ENCODE measurements around the gene SORCS2.

SORCS2 gene

DNA sequence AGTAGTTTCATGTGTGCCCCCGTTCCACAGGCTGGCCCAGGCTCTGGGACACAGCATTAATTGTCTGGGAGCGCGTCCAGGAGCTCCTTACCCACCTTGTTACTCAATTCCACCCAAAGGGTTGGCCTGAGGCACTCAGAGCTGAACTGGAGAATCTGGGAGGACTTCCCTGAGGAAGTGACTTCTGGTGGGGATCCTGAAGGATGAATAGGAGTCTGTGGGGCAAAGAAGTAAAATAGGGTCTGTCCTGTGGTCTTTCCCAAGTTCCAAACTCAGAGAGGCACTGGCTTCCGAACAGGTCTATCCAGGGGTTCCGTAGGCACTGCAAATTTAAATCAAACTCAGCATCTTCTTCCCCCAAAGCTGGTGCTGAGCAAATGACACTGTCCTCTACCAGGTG, 543.1 kb downstream of the SORCS2 start:
- no peak for TF ChIP-seq EZH2phosphoT487 (IDR thresholded peaks at IDR 0.05; ENCODE audit: borderline replicate concordance, low read length)
- TF ChIP-seq, protein P1, sequence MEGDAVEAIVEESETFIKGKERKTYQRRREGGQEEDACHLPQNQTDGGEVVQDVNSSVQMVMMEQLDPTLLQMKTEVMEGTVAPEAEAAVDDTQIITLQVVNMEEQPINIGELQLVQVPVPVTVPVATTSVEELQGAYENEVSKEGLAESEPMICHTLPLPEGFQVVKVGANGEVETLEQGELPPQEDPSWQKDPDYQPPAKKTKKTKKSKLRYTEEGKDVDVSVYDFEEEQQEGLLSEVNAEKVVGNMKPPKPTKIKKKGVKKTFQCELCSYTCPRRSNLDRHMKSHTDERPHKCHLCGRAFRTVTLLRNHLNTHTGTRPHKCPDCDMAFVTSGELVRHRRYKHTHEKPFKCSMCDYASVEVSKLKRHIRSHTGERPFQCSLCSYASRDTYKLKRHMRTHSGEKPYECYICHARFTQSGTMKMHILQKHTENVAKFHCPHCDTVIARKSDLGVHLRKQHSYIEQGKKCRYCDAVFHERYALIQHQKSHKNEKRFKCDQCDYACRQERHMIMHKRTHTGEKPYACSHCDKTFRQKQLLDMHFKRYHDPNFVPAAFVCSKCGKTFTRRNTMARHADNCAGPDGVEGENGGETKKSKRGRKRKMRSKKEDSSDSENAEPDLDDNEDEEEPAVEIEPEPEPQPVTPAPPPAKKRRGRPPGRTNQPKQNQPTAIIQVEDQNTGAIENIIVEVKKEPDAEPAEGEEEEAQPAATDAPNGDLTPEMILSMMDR (IDR thresholded peaks at IDR 0.05; ENCODE audit: low read depth, low read length, poor library complexity, severe bottlenecking): no peak
- no peaks in the 10 kb centered on the region for H3K79me2 ChIP-seq (ENCODE audit: control insufficient read depth, low read length)

GRCh38 chr4:7735961-7736360, 543.6 kb downstream of the SORCS2 start:
- Histone ChIP-seq H4K20me1 (ENCODE audit: control insufficient read depth, insufficient read depth, low read depth, low read length) (no peaks in the 10 kb centered on the region), H3K27ac (ENCODE audit: low read depth, low read length) (no peak overlapping the region), H3K4me1 (ENCODE audit: control insufficient read depth, low read length) (no peaks in the 10 kb centered on the region), H3K4me3 (ENCODE audit: low read length) (no peak overlapping the region), H3K9me3 (ENCODE audit: control insufficient read depth, insufficient read depth, low read length) (no peaks in the 10 kb centered on the region), H3K79me2 (ENCODE audit: control insufficient read depth, low read length) (no peaks in the 10 kb centered on the region), H3K36me3 (ENCODE audit: control insufficient read depth, low read length) (no peaks in the 10 kb centered on the region), H3F3A (ENCODE audit: control insufficient read depth, insufficient read depth) (no peaks in the 10 kb centered on the region), H3K4me2 (ENCODE audit: low read length) (no peak overlapping the region), H3K27me3 (ENCODE audit: control insufficient read depth, low read length) (no peaks in the 10 kb centered on the region), H3K9me2 (replicated peaks; ENCODE audit: control insufficient read depth, low read length) (no peaks in the 10 kb centered on the region)
- no peak for TF ChIP-seq EZH2phosphoT487 (IDR thresholded peaks at IDR 0.05; ENCODE audit: borderline replicate concordance, low read length)

More for the DNA sequence above, 543.1 kb downstream of the SORCS2 start:
- no peaks in the 10 kb centered on the region for H3K27me3 ChIP-seq (ENCODE audit: control insufficient read depth, low read length)
- H3F3A ChIP-seq (ENCODE audit: control insufficient read depth, insufficient read depth): no peaks in the 10 kb centered on the region
- H3K9me3 ChIP-seq (ENCODE audit: control insufficient read depth, insufficient read depth, low read length): no peaks in the 10 kb centered on the region
- H3K4me3 ChIP-seq (ENCODE audit: low read length): no peak overlapping the region
- H3K36me3 ChIP-seq (ENCODE audit: control insufficient read depth, low read length): no peaks in the 10 kb centered on the region
- H3K9me2 ChIP-seq (replicated peaks; ENCODE audit: control insufficient read depth, low read length): no peaks in the 10 kb centered on the region
- H3K27ac ChIP-seq (ENCODE audit: low read depth, low read length): no peak overlapping the region
- no peaks in the 10 kb centered on the region for H4K20me1 ChIP-seq (ENCODE audit: control insufficient read depth, insufficient read depth, low read depth, low read length)
- no peaks in the 10 kb centered on the region for H3K4me1 ChIP-seq (ENCODE audit: control insufficient read depth, low read length)
- H3K4me2 ChIP-seq (ENCODE audit: low read length): no peak overlapping the region

- Histone ChIP-seq H3F3A (ENCODE audit: control insufficient read depth, insufficient read depth) (no peaks in the 10 kb centered on the region), H3K9me3 (ENCODE audit: control insufficient read depth, insufficient read depth, low read length) (no peaks in the 10 kb centered on the region), H3K79me2 (ENCODE audit: control insufficient read depth, low read length) (no peaks in the 10 kb centered on the region), H4K20me1 (ENCODE audit: control insufficient read depth, insufficient read depth, low read depth, low read length) (no peaks in the 10 kb centered on the region), H3K36me3 (ENCODE audit: control insufficient read depth, low read length) (no peaks in the 10 kb centered on the region), H3K27ac (ENCODE audit: low read depth, low read length) (no peak overlapping the region), H3K4me3 (ENCODE audit: low read length) (no peak overlapping the region), H3K27me3 (ENCODE audit: control insufficient read depth, low read length) (no peaks in the 10 kb centered on the region), H3K9me2 (replicated peaks; ENCODE audit: control insufficient read depth, low read length) (no peaks in the 10 kb centered on the region), H3K4me1 (ENCODE audit: control insufficient read depth, low read length) (no peaks in the 10 kb centered on the region), H3K4me2 (ENCODE audit: low read length) (no peak overlapping the region)
- TF ChIP-seq, protein P1 (IDR thresholded peaks at IDR 0.05; ENCODE audit: low read depth, low read length, poor library complexity, severe bottlenecking): no peak
- no peak for TF ChIP-seq EZH2phosphoT487 (IDR thresholded peaks at IDR 0.05; ENCODE audit: borderline replicate concordance, low read length)
Measured at GRCh38 chr4:7736436-7737267, 544.3 kb downstream of the SORCS2 start.

DNA sequence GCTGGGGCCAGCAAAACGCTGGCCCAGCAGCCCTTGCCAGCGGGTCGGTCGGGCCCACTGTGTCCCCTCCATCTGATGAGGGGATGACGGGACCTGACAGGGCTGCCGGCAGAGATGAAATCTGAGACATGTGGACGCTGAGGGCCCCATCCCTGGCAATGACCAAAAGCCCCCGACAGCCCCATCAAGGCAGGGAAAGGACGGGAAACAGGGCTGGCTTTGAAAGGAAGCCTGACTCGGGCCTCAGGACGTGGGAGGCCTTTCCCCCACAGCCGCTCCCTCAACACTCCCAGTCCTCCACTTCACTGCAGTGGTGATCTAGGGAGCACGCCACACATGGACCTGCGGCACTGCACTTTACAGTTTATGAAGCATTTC, 544.9 kb downstream of the SORCS2 start:
- H3K4me2 ChIP-seq (ENCODE audit: low read length): no peak overlapping the region
- no peak overlapping the region for H3K27ac ChIP-seq (ENCODE audit: low read depth, low read length)
- H3F3A ChIP-seq (ENCODE audit: control insufficient read depth, insufficient read depth): no peaks in the 10 kb centered on the region
- no peaks in the 10 kb centered on the region for H3K9me2 ChIP-seq (replicated peaks; ENCODE audit: control insufficient read depth, low read length)
- no peaks in the 10 kb centered on the region for H3K27me3 ChIP-seq (ENCODE audit: control insufficient read depth, low read length)
- no peaks in the 10 kb centered on the region for H3K4me1 ChIP-seq (ENCODE audit: control insufficient read depth, low read length)
- H3K4me3 ChIP-seq (ENCODE audit: low read length): no peak overlapping the region
- no peaks in the 10 kb centered on the region for H3K9me3 ChIP-seq (ENCODE audit: control insufficient read depth, insufficient read depth, low read length)
- no peaks in the 10 kb centered on the region for H3K36me3 ChIP-seq (ENCODE audit: control insufficient read depth, low read length)
- no peaks in the 10 kb centered on the region for H4K20me1 ChIP-seq (ENCODE audit: control insufficient read depth, insufficient read depth, low read depth, low read length)
- no peaks in the 10 kb centered on the region for H3K79me2 ChIP-seq (ENCODE audit: control insufficient read depth, low read length)
- TF ChIP-seq, protein P1 (IDR thresholded peaks at IDR 0.05; ENCODE audit: low read depth, low read length, poor library complexity, severe bottlenecking): no peak
- no peak for TF ChIP-seq EZH2phosphoT487 (IDR thresholded peaks at IDR 0.05; ENCODE audit: borderline replicate concordance, low read length)

All from DOHH2 (cell line).